H1 (cell line): ENCODE measurements around the gene PARD3. TPM values are rescaled to one million over a fixed set of nuclear protein-coding genes. Genes with fewer than 3 reads are reported as not detected.

Experiments
- CTCF ChIA-PET: fragments of 300-600 bp; sonication (Branson Sonifier 250); formaldehyde crosslinking; loops from one replicate; lab custom pipeline; 2021; ENCODE audit not compliant: partially characterized antibody; lab: Charles Lee
- POLR2A ChIA-PET: fragments of 300-600 bp; sonication (Branson Sonifier 250); formaldehyde crosslinking; loops from one replicate; lab custom pipeline; 2021; ENCODE audit warnings: inconsistent platforms; ENCODE audit not compliant: partially characterized antibody; lab: Charles Lee
- DNase-seq, 2 experiments: peaks; one replicate each; pipeline versions ENCODE4 v3.0.0 to v3.0.0-alpha.2; 2010 to 2022; ENCODE audit warnings: low spot score in 2 of 2, low read depth in 1 of 2, mixed read lengths in 1 of 2
- FAIRE-seq: peaks from 2 replicates; lab custom pipeline; 2011; peaks lifted over from hg19 to GRCh38; lab: Jason Lieb, UNC
- H2AFZ ChIP-seq: 2 replicates; pipeline ENCODE4 v1.8.1; 2012; ENCODE audit warnings: low read length, inconsistent platforms
- H2AK5ac ChIP-seq: 2 replicates; pipeline ENCODE4 v1.6.1; 2013; ENCODE audit warnings: low read depth, low read length
- H2BK120ac ChIP-seq: replicated peaks from 2 replicates; pipeline ENCODE3; 2013; ENCODE audit warnings: low read depth, low read length, inconsistent platforms
- H2BK12ac ChIP-seq: 2 replicates; pipeline ENCODE4 v1.6.1; 2013; ENCODE audit warnings: low read depth, low read length
- H2BK15ac ChIP-seq: 2 replicates; pipeline ENCODE4 v1.6.1; 2013; ENCODE audit warnings: low read length
- H2BK20ac ChIP-seq: 2 replicates; pipeline ENCODE4 v1.6.1; 2013; ENCODE audit warnings: low read length
- H2BK5ac ChIP-seq: 2 replicates; pipeline ENCODE4 v1.6.1; 2013; ENCODE audit warnings: low read depth, low read length
- H3K14ac ChIP-seq: 2 replicates; pipeline ENCODE4 v1.6.1; 2013; ENCODE audit warnings: inconsistent platforms; ENCODE audit not compliant: insufficient read length
- H3K18ac ChIP-seq: 2 replicates; pipeline ENCODE4 v1.6.1; 2013; ENCODE audit warnings: low read length; ENCODE audit errors: extremely low read depth
- H3K23ac ChIP-seq: 2 replicates; pipeline ENCODE4 v1.6.1; 2013; ENCODE audit warnings: inconsistent platforms; ENCODE audit not compliant: insufficient read length
- H3K23me2 ChIP-seq: 2 replicates; pipeline ENCODE4 v1.6.1; 2013; ENCODE audit warnings: low read depth, low read length
- H3K27ac ChIP-seq: 2 replicates; pipeline ENCODE4 v1.6.1; 2011; ENCODE audit warnings: low read depth, low read length, inconsistent platforms
- H3K27me3 ChIP-seq, 4 experiments: replicated peaks in 1 of 4; 1 replicate in 1 of 4; 2 replicates in 3 of 4; pipeline versions ENCODE4 v1.6.1 to v1.8.1; 2011 to 2013; ENCODE audit warnings: low read length in 3 of 4, mild to moderate bottlenecking in 3 of 4, inconsistent platforms in 2 of 4, mixed read lengths in 2 of 4, moderate library complexity in 1 of 4; ENCODE audit not compliant: control insufficient read depth in 3 of 4, insufficient read depth in 3 of 4; ENCODE audit errors: extremely low read depth in 1 of 4
- H3K36me3 ChIP-seq, 4 experiments: 2 replicates each; pipeline versions ENCODE4 v1.6.1 to v1.8.1; 2011 to 2013; ENCODE audit warnings: mild to moderate bottlenecking in 4 of 4, low read length in 3 of 4, moderate library complexity in 2 of 4, control low read depth in 1 of 4, inconsistent platforms in 1 of 4; ENCODE audit not compliant: insufficient read depth in 4 of 4, control insufficient read depth in 2 of 4
- H3K4ac ChIP-seq: replicated peaks from 2 replicates; pipeline ENCODE3; 2013; ENCODE audit warnings: low read length, low read depth, mixed read lengths, inconsistent platforms; ENCODE audit not compliant: insufficient read length
- H3K4me1 ChIP-seq, 4 experiments: replicated peaks in 1 of 4; 1 replicate in 1 of 4; 2 replicates in 3 of 4; pipeline versions ENCODE4 v1.6.1 to v1.8.1; 2011 to 2013; ENCODE audit warnings: low read length in 3 of 4, inconsistent platforms in 2 of 4, mixed read lengths in 1 of 4; ENCODE audit not compliant: insufficient read depth in 4 of 4, control insufficient read depth in 3 of 4
- H3K4me2 ChIP-seq, 2 experiments: 2 replicates each; pipeline versions ENCODE4 v1.6.1 to v1.8.1; 2011 to 2013; ENCODE audit warnings: low read depth in 2 of 2, low read length in 2 of 2, control low read depth in 1 of 2, inconsistent platforms in 1 of 2, mild to moderate bottlenecking in 1 of 2; ENCODE audit not compliant: insufficient read depth in 1 of 2
- H3K4me3 ChIP-seq, 4 experiments: fragments of 200-600, 300-600 bp in 1 of 4; sonication (generic), shearing (Covaris generic), sonication (Bioruptor Twin) in 1 of 4; 2 replicates each; pipeline versions ENCODE4 v1.5.1 to v1.8.1; 2011 to 2016; ENCODE audit warnings: low read length in 4 of 4, low read depth in 3 of 4, control low read depth in 2 of 4, inconsistent platforms in 2 of 4, mild to moderate bottlenecking in 2 of 4, mixed read lengths in 1 of 4, moderate library complexity in 1 of 4; ENCODE audit not compliant: insufficient read depth in 2 of 4; ENCODE audit errors: extremely low read depth in 1 of 4
- H3K56ac ChIP-seq: replicated peaks from 2 replicates; pipeline ENCODE3; 2013; ENCODE audit warnings: low read depth, mild to moderate bottlenecking, mixed read lengths, low read length, inconsistent platforms; ENCODE audit not compliant: insufficient read length
- H3K79me1 ChIP-seq: 2 replicates; pipeline ENCODE4 v1.6.1; 2013; ENCODE audit warnings: low read depth, low read length, control low read depth
- H3K79me2 ChIP-seq, 2 experiments: 2 replicates each; pipeline versions ENCODE4 v1.6.1 to v1.8.1; 2012 to 2013; ENCODE audit warnings: low read length in 2 of 2, mild to moderate bottlenecking in 2 of 2, inconsistent platforms in 1 of 2; ENCODE audit not compliant: insufficient read depth in 2 of 2, control insufficient read depth in 1 of 2
- H3K9ac ChIP-seq, 4 experiments: replicated peaks in 1 of 4; 1 replicate in 1 of 4; 2 replicates in 3 of 4; pipeline versions ENCODE4 v1.6.1 to v1.8.1; 2011 to 2013; ENCODE audit warnings: low read depth in 3 of 4, low read length in 3 of 4, control low read depth in 2 of 4, mild to moderate bottlenecking in 2 of 4, moderate library complexity in 2 of 4, inconsistent platforms in 1 of 4; ENCODE audit errors: extremely low read depth in 1 of 4
- H3K9me3 ChIP-seq, 2 experiments: 2 replicates each; pipeline versions ENCODE4 v1.6.1 to v1.8.1; 2012 to 2013; ENCODE audit warnings: mild to moderate bottlenecking in 2 of 2, moderate library complexity in 2 of 2, control low read depth in 1 of 2, inconsistent platforms in 1 of 2, low read depth in 1 of 2, low read length in 1 of 2, mixed read lengths in 1 of 2; ENCODE audit not compliant: insufficient read depth in 2 of 2
- H4K20me1 ChIP-seq, 2 experiments: replicated peaks in 1 of 2; 2 replicates each; pipeline versions ENCODE3 to v1.8.1; 2011 to 2013; ENCODE audit warnings: inconsistent platforms in 2 of 2, low read length in 2 of 2, mild to moderate bottlenecking in 1 of 2; ENCODE audit not compliant: insufficient read depth in 2 of 2, control insufficient read depth in 1 of 2
- H4K5ac ChIP-seq: 2 replicates; pipeline ENCODE4 v1.6.1; 2013; ENCODE audit warnings: low read length, low read depth, mixed read lengths, inconsistent platforms; ENCODE audit not compliant: insufficient read length
- H4K8ac ChIP-seq: 2 replicates; pipeline ENCODE4 v1.8.0; 2013; ENCODE audit warnings: mild to moderate bottlenecking, moderate library complexity, low read length, inconsistent platforms; ENCODE audit not compliant: insufficient read depth; ENCODE audit errors: extremely low read depth
- H4K91ac ChIP-seq: replicated peaks from 2 replicates; pipeline ENCODE3; 2013; ENCODE audit warnings: low read length, mixed read lengths, inconsistent platforms; ENCODE audit not compliant: insufficient read length
- CHD1 ChIP-seq: IDR thresholded peaks from 2 replicates; pipeline ENCODE4 v1.6.1; 2012; ENCODE audit warnings: low read depth, low read length, improper control_type of control experiment
- CREB1 ChIP-seq: IDR thresholded peaks from 2 replicates; pipeline ENCODE4 v1.6.1; 2012; ENCODE audit warnings: inconsistent platforms
- EGR1 ChIP-seq: IDR thresholded peaks from 2 replicates; pipeline ENCODE4 v1.6.1; 2011; ENCODE audit warnings: low read depth, low read length, borderline replicate concordance
- GTF2F1 ChIP-seq: IDR thresholded peaks from 2 replicates; pipeline ENCODE4 v1.6.1; 2012; ENCODE audit warnings: low read depth, low read length, improper control_type of control experiment, borderline replicate concordance
- HDAC2 ChIP-seq, 2 experiments: fragments of 300-600 bp in 1 of 2; sonication (generic) in 1 of 2; IDR thresholded peaks; 2 replicates each; pipeline ENCODE4 v1.6.1; 2011 to 2012; ENCODE audit warnings: low read depth in 2 of 2, low read length in 2 of 2, mild to moderate bottlenecking in 2 of 2, moderate library complexity in 2 of 2, borderline replicate concordance in 1 of 2, inconsistent platforms in 1 of 2
- NANOG ChIP-seq: IDR thresholded peaks from 2 replicates; pipeline ENCODE4 v1.6.1; 2011; ENCODE audit warnings: low read length, low read depth, mild to moderate bottlenecking, inconsistent platforms; ENCODE audit not compliant: insufficient read depth, poor library complexity, severe bottlenecking
- PHF8 ChIP-seq: fragments of 200-600 bp; sonication (generic); conservative IDR thresholded peaks from 2 replicates; pipeline ENCODE4 v1.7.1; 2012; ENCODE audit warnings: low read depth, mild to moderate bottlenecking, inconsistent platforms, low read length, moderate library complexity
- POU5F1 ChIP-seq: IDR thresholded peaks from 2 replicates; pipeline ENCODE4 v1.6.1; 2011; ENCODE audit warnings: low read depth, mild to moderate bottlenecking, low read length, moderate library complexity
- RFX5 ChIP-seq: IDR thresholded peaks from 2 replicates; pipeline ENCODE4 v1.6.1; 2011; ENCODE audit warnings: low read depth, low read length, improper control_type of control experiment, borderline replicate concordance
- RNF2 ChIP-seq: fragments of 200-900, 300-1000 bp; sonication (generic); IDR thresholded peaks from 2 replicates; pipeline ENCODE4 v1.7.1; 2016; ENCODE audit warnings: borderline replicate concordance, low read depth, mild to moderate bottlenecking, antibody characterized with exemption, low read length; ENCODE audit not compliant: poor library complexity, severe bottlenecking; ENCODE audit errors: missing control alignments
- SIRT6 ChIP-seq: IDR thresholded peaks from one replicate; pipeline ENCODE4 v1.7.1; 2012; ENCODE audit warnings: low read length, inconsistent platforms
- SP4 ChIP-seq: IDR thresholded peaks from 2 replicates; pipeline ENCODE4 v1.6.1; 2012; ENCODE audit warnings: low read length, inconsistent platforms
- TAF7 ChIP-seq: optimal IDR thresholded peaks from 2 replicates; pipeline ENCODE3; 2011; ENCODE audit warnings: low read depth, mild to moderate bottlenecking, inconsistent platforms, low read length, moderate library complexity, borderline replicate concordance
- TEAD4 ChIP-seq: IDR thresholded peaks from 2 replicates; pipeline ENCODE4 v1.6.1; 2012; ENCODE audit warnings: low read depth, low read length, inconsistent platforms, mixed read lengths
- WGBS, 2 experiments: shearing (Covaris generic) in 1 of 2; methylation state at CpG; one replicate each; pipeline versions ENCODE4 v1.1.6 to v1.1.7; 2013 to 2015; ENCODE audit warnings: low lambda C conversion rate in 2 of 2, mixed read lengths in 2 of 2, inconsistent platforms in 1 of 2, low coverage in 1 of 2, missing lambda C conversion rate in 1 of 2; ENCODE audit not compliant: insufficient replicate concordance in 2 of 2, insufficient coverage in 1 of 2, insufficient read length in 1 of 2; ENCODE audit errors: extremely low coverage in 1 of 2, missing lambda C conversion rate in 1 of 2; 5-methylcytosine and 5-hydroxymethylcytosine counted together
- polyA plus RNA-seq, 7 experiments: library from polyadenylated mRNA; depleted of rRNA in 3 of 7; stranded (reverse) in 5 of 7; unstranded in 2 of 7; fragments of >200 nt in 5 of 7; fragments of 200-250 nt in 2 of 7; gene quantifications; 1 replicate in 5 of 7; 2 replicates in 1 of 7; 4 replicates in 1 of 7; pipeline versions ENCODE4 v1.2.1 to v1.2.3, GENCODE V29; 2011 to 2013; ENCODE audit warnings: missing spikeins in 2 of 7, mixed read lengths in 2 of 7
- total RNA-seq: library from RNA; stranded (reverse); fragmentation: NEBNext Ultra II Directional; extraction: Animal tissue kit (Norgen Biotek cat#: 25700); gene quantifications from 2 replicates; pipeline ENCODE4 v1.2.1, GENCODE V29; 2021
- TF ChIP-seq, protein P1 (sequence below): IDR thresholded peaks from 2 replicates; pipeline ENCODE4 v1.6.1; 2012; ENCODE audit warnings: inconsistent platforms

Gene PARD3
- total and polyA plus RNA-seq, 2 of the 8 experiments (the other 6 are each of a cell fraction or from before 2014, with no cell fraction given) = 19.7 to 49.1 TPM

- no peak overlapping the region for H2BK20ac ChIP-seq
- no peaks in the 10 kb centered on the region for H3K23me2 ChIP-seq
- no peak overlapping the region for H3K9ac ChIP-seq
- CTCF ChIA-PET = no interaction called here
- H3K4me1 ChIP-seq = peaks cover 0 to 3% (median 1%) of the 10 kb centered on the region in 4 experiments; a peak in 4 of 7 replicates
- 87% methylated on average over 3 of the region's 3 CpGs; no CpG with 5 or more reads in 1 of the 2 experiments for WGBS, 2 experiments
- H3K4me2 ChIP-seq = no peak overlapping the region
- POLR2A ChIA-PET = no interaction called here
- no peak overlapping the region for H3K14ac ChIP-seq
- H3K4me3 ChIP-seq = no peak overlapping the region
- no peaks in the 10 kb centered on the region for H3K27me3 ChIP-seq
- no peak overlapping the region for H3K56ac ChIP-seq
- H4K8ac ChIP-seq = no peak overlapping the region
- H4K20me1 ChIP-seq = no peaks in the 10 kb centered on the region
- H2BK12ac ChIP-seq = no peak overlapping the region
- no peak overlapping the region for H2BK120ac ChIP-seq
- no peak overlapping the region for H2AK5ac ChIP-seq
- FAIRE-seq (no peak), DNase-seq (no peak)
- H2BK5ac ChIP-seq = no peak overlapping the region
- no peaks in the 10 kb centered on the region for H3K79me1 ChIP-seq
- no peak overlapping the region for H4K5ac ChIP-seq
- H4K91ac ChIP-seq = no peak overlapping the region
- no peak overlapping the region for H3K27ac ChIP-seq
- no peak overlapping the region for H2AFZ ChIP-seq
- H3K9me3 ChIP-seq = no peaks in the 10 kb centered on the region
- no peak overlapping the region for H2BK15ac ChIP-seq
- no peaks in the 10 kb centered on the region for H3K36me3 ChIP-seq
- no peak overlapping the region for H3K4ac ChIP-seq
- no peak overlapping the region for H3K18ac ChIP-seq
- H3K79me2 ChIP-seq = no peaks in the 10 kb centered on the region
- no peak overlapping the region for H3K23ac ChIP-seq
- TF ChIP-seq CHD1 (no peak), NANOG (no peak), RNF2 (no peak), POU5F1 (no peak), TAF7 (no peak), EGR1 (no peak), SP4 (no peak), CREB1 (no peak), TEAD4 (no peak), RFX5 (no peak), HDAC2 (IDR thresholded peaks at IDR 0.05; ENCODE audit: borderline replicate concordance in 1 of 2, low read depth in 2 of 2, low read length in 2 of 2) (no peak), SIRT6 (no peak), PHF8 (no peak), GTF2F1 (no peak)
- TF ChIP-seq, protein P1, sequence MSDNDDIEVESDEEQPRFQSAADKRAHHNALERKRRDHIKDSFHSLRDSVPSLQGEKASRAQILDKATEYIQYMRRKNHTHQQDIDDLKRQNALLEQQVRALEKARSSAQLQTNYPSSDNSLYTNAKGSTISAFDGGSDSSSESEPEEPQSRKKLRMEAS = no peak
Measured at GRCh38 chr10:34164029-34164428, 651.1 kb downstream of the PARD3 start.
